Liver (tissue), 3 donors: ENCODE measurements around the gene RAPGEF1.

ENCODE experiments used
- CTCF ChIP-seq: fragments of 150-350 bp; IDR thresholded peaks from 2 replicates; pipeline ENCODE4 v1.5.1; 2017; ENCODE audit warnings: improper control_type of control experiment, low read depth, low read length; ENCODE audit not compliant: missing input control
- EGR1 ChIP-seq, 2 donors: IDR thresholded peaks; 2 replicates each; pipeline ENCODE4 v1.6.1; 2016 to 2018; ENCODE audit warnings: antibody characterized with exemption in 2 of 2, low read depth in 2 of 2
- GABPA ChIP-seq, 2 donors: IDR thresholded peaks in 1 of 2; conservative IDR thresholded peaks in 1 of 2; 2 replicates each; pipeline ENCODE4 v1.6.1; 2016; ENCODE audit warnings: antibody characterized with exemption in 2 of 2, mild to moderate bottlenecking in 1 of 2, moderate library complexity in 1 of 2
- MAX ChIP-seq: IDR thresholded peaks from 2 replicates; pipeline ENCODE4 v1.6.1; 2016; ENCODE audit warnings: antibody characterized with exemption
- NR2F2 ChIP-seq: IDR thresholded peaks from 2 replicates; pipeline ENCODE4 v1.6.1; 2016; ENCODE audit warnings: antibody characterized with exemption
- REST ChIP-seq: IDR thresholded peaks from 2 replicates; pipeline ENCODE4 v1.6.1; 2016; ENCODE audit warnings: antibody characterized with exemption, mild to moderate bottlenecking
- TAF1 ChIP-seq: conservative IDR thresholded peaks from 2 replicates; pipeline ENCODE4 v1.6.1; 2016; ENCODE audit warnings: antibody characterized with exemption, mild to moderate bottlenecking
- TF ChIP-seq, protein P1 (sequence below): IDR thresholded peaks from 2 replicates; pipeline ENCODE4 v1.6.1; 2016; ENCODE audit warnings: antibody characterized with exemption
- donor health status: healthy.
- donor health status: healthy.

DNA sequence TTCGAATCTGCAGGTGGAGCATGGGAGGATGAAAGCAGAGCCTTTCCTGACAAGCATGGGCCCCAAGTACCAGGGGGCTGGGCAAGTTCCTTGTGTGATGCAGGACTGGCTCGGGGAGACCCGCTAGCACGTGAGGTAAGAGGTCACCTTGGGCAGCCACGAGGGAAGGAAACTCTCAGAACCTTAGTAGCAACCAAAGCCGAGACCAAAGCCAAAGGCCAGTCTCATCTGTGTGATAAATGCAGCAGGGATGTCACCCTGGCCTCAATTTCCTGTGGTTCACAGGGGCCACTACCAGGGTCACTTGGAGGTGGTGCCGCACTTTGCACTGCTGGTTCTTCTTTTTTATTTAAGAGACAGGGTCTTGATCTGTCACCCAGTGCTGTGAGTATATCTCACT, 155.0 kb downstream of the RAPGEF1 start:
- TF ChIP-seq TAF1 (no peak), CTCF (no peak), EGR1 (IDR thresholded peaks at IDR 0.05; ENCODE audit: low read depth in 2 of 2) (no peak), REST (no peak), NR2F2 (no peak), GABPA (IDR thresholded peaks at IDR 0.05 in 1 of 2, conservative IDR thresholded peaks at IDR 0.05 in 1 of 2) (no peak), MAX (no peak)
- TF ChIP-seq, protein P1, sequence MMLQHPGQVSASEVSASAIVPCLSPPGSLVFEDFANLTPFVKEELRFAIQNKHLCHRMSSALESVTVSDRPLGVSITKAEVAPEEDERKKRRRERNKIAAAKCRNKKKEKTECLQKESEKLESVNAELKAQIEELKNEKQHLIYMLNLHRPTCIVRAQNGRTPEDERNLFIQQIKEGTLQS: no peak
